Stimulated activated CD4-positive, alpha-beta T cell treated with anti-CD3 and anti-CD28 coated beads, TNF-alpha, amount 100 ng/mL, for 4 hours (primary cell): ENCODE results near the gene WDR47.
"Not testable (repeated sequence)": the region's sequence is repeated elsewhere in the genome, so short reads cannot be mapped to it uniquely, and the experiment has no call there.

Experiments used
- DNase-seq, 3 experiments: peaks; one replicate each; pipeline ENCODE4 v3.0.0-alpha.2; 2020; ENCODE audit warnings: low read depth in 3 of 3

Gene WDR47

GRCh38 chr1:109052145-109052544, 10.2 kb upstream of the WDR47 start:
- DNase-seq = not testable (repeated sequence)

- DNase-seq = no peak
These were observed 8.5 kb upstream of the WDR47 start for GRCh38 chr1:109050228-109050995.

- no peak for DNase-seq
These were observed 6.4 kb upstream of the WDR47 start for GRCh38 chr1:109048335-109048734.

- DNase-seq = no peak
These were observed 5.4 kb upstream of the WDR47 start for GRCh38 chr1:109047339-109047738.

- no peak for DNase-seq
These were observed 4.8 kb upstream of the WDR47 start for GRCh38 chr1:109046671-109047070.

- no peak for DNase-seq
These were observed 3.7 kb upstream of the WDR47 start for GRCh38 chr1:109045595-109045994.

- peak in 1 of 3 experiments; percentile 9 for DNase-seq
These were observed 797 bp downstream of the WDR47 start for GRCh38 chr1:109040989-109041620.

- DNase-seq = no peak
These were observed 1.3 kb downstream of the WDR47 start for GRCh38 chr1:109040627-109040988.

- DNase-seq = no peak
These were observed 7.5 kb downstream of the WDR47 start for GRCh38 chr1:109034382-109034781.

GRCh38 chr1:109029493-109029892, 12.4 kb downstream of the WDR47 start:
- not testable (repeated sequence) for DNase-seq

GRCh38 chr1:109027841-109028240, 14.1 kb downstream of the WDR47 start:
- DNase-seq = no peak

- DNase-seq = no peak
These were observed 16.2 kb downstream of the WDR47 start for GRCh38 chr1:109025694-109026093.

- DNase-seq = no peak
These were observed 17.3 kb downstream of the WDR47 start for GRCh38 chr1:109024646-109025045.

- no peak for DNase-seq
These were observed 21.1 kb downstream of the WDR47 start for GRCh38 chr1:109020693-109021257.

- not testable (repeated sequence) for DNase-seq
These were observed 24.2 kb downstream of the WDR47 start for GRCh38 chr1:109017719-109018118.

GRCh38 chr1:109017134-109017533, 24.8 kb downstream of the WDR47 start:
- DNase-seq = no peak

- DNase-seq = no peak
These were observed 30.6 kb downstream of the WDR47 start for GRCh38 chr1:109011335-109011734.

- not testable (repeated sequence) for DNase-seq
These were observed 45.3 kb downstream of the WDR47 start for GRCh38 chr1:108996622-108997021.

GRCh38 chr1:108983114-108983513, 58.8 kb downstream of the WDR47 start:
- DNase-seq = no peak

GRCh38 chr1:108976658-108977057, 65.2 kb downstream of the WDR47 start:
- DNase-seq = no peak

GRCh38 chr1:108972951-108973350, 69.0 kb downstream of the WDR47 start:
- DNase-seq = no peak

GRCh38 chr1:108969346-108969745, 72.6 kb downstream of the WDR47 start:
- DNase-seq = no peak

- DNase-seq = peak; percentile 76 to 84 (median 81)
These were observed 78.7 kb downstream of the WDR47 start, which contains the start of gene CLCC1 for GRCh38 chr1:108963052-108963686. TSS of gene CLCC1 (minus strand) at chr1:108963484. CDS start at chr1:108950437, 13,047 bp downstream.
